K562 (cell line): ENCODE measurements around the gene LACTBL1. TPM values are rescaled to one million over a fixed set of nuclear protein-coding genes. Genes with fewer than 3 reads are reported as not detected.

Experiments used
- ARHGAP35 ChIP-seq: fragments of 450-650 bp; IDR thresholded peaks from 2 replicates; pipeline ENCODE4 v1.6.1; 2018; ENCODE audit not compliant: partially characterized antibody
- PTTG1 ChIP-seq: fragments of 450-650 bp; IDR thresholded peaks from 2 replicates; pipeline ENCODE4 v1.6.1; 2016; ENCODE audit warnings: low read depth, mild to moderate bottlenecking, missing genetic modification characterization, missing compliant biosample characterization
- RB1 ChIP-seq: fragments of 450-650 bp; IDR thresholded peaks from 2 replicates; pipeline ENCODE4 v1.6.1; 2017; ENCODE audit warnings: low read depth, mild to moderate bottlenecking
- YY1 ChIP-seq, 3 experiments: IDR thresholded peaks; 2 replicates each; pipeline ENCODE4 v1.6.1; 2011; ENCODE audit warnings: low read length in 2 of 3, mild to moderate bottlenecking in 2 of 3, moderate library complexity in 2 of 3, borderline replicate concordance in 1 of 3, control low read depth in 1 of 3, low read depth in 1 of 3; ENCODE audit not compliant: insufficient read depth in 3 of 3, insufficient replicate concordance in 2 of 3, control insufficient read depth in 1 of 3, insufficient read length in 1 of 3; ENCODE audit errors: extremely low read depth in 1 of 3
- ZKSCAN3 ChIP-seq: fragments of 250-450 bp; sonication (Bioruptor Pico); IDR thresholded peaks from 2 replicates; pipeline ENCODE4 v1.4.0; 2020
- polyA plus RNA-seq, 8 experiments: library from polyadenylated mRNA; depleted of rRNA in 4 of 8; stranded (reverse) in 5 of 8; unstranded in 3 of 8; fragments of >200 nt; fragmentation: Nextera tagmentation in 2 of 8; fragmentation: Illumina TruSeq in 1 of 8; extraction: Ambion mirVana in 2 of 8; extraction: Trizol in 1 of 8; gene quantifications; 2 replicates each; pipeline versions ENCODE4 v1.2.1 to v1.2.3, GENCODE V29; 2011 to 2014; ENCODE audit warnings: inconsistent platforms in 1 of 8, missing spikeins in 1 of 8
- total RNA-seq, 7 experiments: library from RNA; depleted of rRNA in 6 of 7; stranded (reverse); fragments of >200 nt in 6 of 7; fragmentation: Illumina TruSeq in 2 of 7; extraction: Trizol in 2 of 7; gene quantifications; 2 replicates each; pipeline versions ENCODE4 v1.2.1 to v1.2.3, GENCODE V29; 2011 to 2021; ENCODE audit warnings: low replicate concordance in 1 of 7
- TF ChIP-seq, protein P1 (sequence below), 2 experiments: IDR thresholded peaks; 2 replicates each; pipeline ENCODE4 v1.6.1; 2012; ENCODE audit warnings: improper control_type of control experiment in 2 of 2, low read depth in 2 of 2, low read length in 2 of 2, borderline replicate concordance in 1 of 2
- TF ChIP-seq, protein P2 (sequence below), 2 experiments: fragments of 450-650 bp; conservative IDR thresholded peaks; 2 replicates each; pipeline ENCODE4 v1.6.1; 2017; ENCODE audit warnings: mild to moderate bottlenecking in 2 of 2, moderate library complexity in 2 of 2
- TF ChIP-seq, protein P3 (sequence below): fragments of 450-650 bp; formaldehyde crosslinking; IDR thresholded peaks from 2 replicates; pipeline ENCODE4 v1.4.0; 2020; ENCODE audit warnings: mild to moderate bottlenecking, moderate library complexity
- TF ChIP-seq, protein P4 (sequence below): fragments of 250-450 bp; sonication (Bioruptor Pico); IDR thresholded peaks from 2 replicates; pipeline ENCODE4 v1.8.0; 2022; ENCODE audit warnings: inconsistent platforms
- TF ChIP-seq, protein P5 (sequence below): fragments of 200-800 bp; sonication (Bioruptor generic); IDR thresholded peaks from 2 replicates; pipeline ENCODE4 v1.6.1; 2017; ENCODE audit warnings: missing genetic modification characterization, missing compliant biosample characterization
- TF ChIP-seq, protein P6 (sequence below): fragments of 200-800 bp; sonication (Bioruptor generic); IDR thresholded peaks from 2 replicates; pipeline ENCODE4 v1.6.1; 2017; ENCODE audit warnings: missing genetic modification characterization, missing compliant biosample characterization
- TF ChIP-seq, protein P7 (sequence below): fragments of 250-450 bp; sonication (Bioruptor Pico); IDR thresholded peaks from 2 replicates; pipeline ENCODE4 v1.4.0; 2020; ENCODE audit warnings: mild to moderate bottlenecking

LACTBL1 gene
- total and polyA plus RNA-seq, 9 of the 15 experiments (the other 6 are each of a cell fraction or from before 2014, with no cell fraction given), result not detected

DNA sequence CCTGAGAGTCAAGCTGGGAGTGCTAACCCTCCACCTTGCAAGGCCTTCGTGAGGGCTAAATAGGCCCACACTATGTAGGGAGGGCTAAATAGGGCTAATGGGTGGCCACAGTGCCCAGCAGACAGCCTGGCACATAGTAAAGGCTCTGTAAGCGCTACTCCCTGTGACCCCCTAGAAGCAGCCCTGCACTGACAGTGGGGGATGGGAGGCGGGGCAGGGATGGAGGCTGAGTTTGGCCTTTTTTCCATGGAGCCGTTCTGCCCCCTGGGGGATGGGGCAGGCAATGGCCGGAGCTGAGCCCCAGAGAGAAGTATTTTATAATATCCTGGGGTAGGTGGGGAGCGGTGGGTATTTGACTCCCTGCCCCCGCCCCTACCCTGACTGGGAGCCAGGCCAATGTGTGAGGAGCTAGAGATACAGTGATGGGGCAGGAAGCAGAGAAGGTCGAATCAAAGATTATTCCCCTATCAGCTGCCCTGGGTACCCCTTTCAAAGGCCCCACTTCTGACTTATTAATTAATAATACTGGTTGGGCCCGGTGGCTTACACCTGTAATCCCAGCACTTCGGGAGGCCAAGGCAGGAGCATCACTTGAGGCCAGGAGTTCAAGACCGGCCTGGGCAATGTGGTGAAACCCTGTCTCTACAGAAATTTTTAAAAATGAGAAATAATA, 42.3 kb downstream of the LACTBL1 start (continued):
- TF ChIP-seq, protein P1, sequence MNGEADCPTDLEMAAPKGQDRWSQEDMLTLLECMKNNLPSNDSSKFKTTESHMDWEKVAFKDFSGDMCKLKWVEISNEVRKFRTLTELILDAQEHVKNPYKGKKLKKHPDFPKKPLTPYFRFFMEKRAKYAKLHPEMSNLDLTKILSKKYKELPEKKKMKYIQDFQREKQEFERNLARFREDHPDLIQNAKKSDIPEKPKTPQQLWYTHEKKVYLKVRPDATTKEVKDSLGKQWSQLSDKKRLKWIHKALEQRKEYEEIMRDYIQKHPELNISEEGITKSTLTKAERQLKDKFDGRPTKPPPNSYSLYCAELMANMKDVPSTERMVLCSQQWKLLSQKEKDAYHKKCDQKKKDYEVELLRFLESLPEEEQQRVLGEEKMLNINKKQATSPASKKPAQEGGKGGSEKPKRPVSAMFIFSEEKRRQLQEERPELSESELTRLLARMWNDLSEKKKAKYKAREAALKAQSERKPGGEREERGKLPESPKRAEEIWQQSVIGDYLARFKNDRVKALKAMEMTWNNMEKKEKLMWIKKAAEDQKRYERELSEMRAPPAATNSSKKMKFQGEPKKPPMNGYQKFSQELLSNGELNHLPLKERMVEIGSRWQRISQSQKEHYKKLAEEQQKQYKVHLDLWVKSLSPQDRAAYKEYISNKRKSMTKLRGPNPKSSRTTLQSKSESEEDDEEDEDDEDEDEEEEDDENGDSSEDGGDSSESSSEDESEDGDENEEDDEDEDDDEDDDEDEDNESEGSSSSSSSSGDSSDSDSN (IDR thresholded peaks at IDR 0.05; ENCODE audit: borderline replicate concordance in 1 of 2, low read depth in 2 of 2, low read length in 2 of 2), result no peak
- TF ChIP-seq, protein P2, sequence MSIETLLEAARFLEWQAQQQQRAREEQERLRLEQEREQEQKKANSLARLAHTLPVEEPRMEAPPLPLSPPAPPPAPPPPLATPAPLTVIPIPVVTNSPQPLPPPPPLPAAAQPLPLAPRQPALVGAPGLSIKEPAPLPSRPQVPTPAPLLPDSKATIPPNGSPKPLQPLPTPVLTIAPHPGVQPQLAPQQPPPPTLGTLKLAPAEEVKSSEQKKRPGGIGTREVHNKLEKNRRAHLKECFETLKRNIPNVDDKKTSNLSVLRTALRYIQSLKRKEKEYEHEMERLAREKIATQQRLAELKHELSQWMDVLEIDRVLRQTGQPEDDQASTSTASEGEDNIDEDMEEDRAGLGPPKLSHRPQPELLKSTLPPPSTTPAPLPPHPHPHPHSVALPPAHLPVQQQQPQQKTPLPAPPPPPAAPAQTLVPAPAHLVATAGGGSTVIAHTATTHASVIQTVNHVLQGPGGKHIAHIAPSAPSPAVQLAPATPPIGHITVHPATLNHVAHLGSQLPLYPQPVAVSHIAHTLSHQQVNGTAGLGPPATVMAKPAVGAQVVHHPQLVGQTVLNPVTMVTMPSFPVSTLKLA (conservative IDR thresholded peaks at IDR 0.05), result no peak
- TF ChIP-seq YY1 (IDR thresholded peaks at IDR 0.05; ENCODE audit: borderline replicate concordance in 1 of 3, control insufficient read depth in 1 of 3, extremely low read depth in 1 of 3, insufficient read depth in 3 of 3, insufficient read length in 1 of 3, insufficient replicate concordance in 2 of 3, low read depth in 1 of 3, low read length in 2 of 3) (peak in 1 of 3 experiments; percentile 46), ARHGAP35 (no peak), PTTG1 (no peak), RB1 (0 out of 2 replicates have a peak, but pooled peaks have one; percentile 49), ZKSCAN3 (CRISPR knock-in tag) (no peak)
- TF ChIP-seq, protein P3, sequence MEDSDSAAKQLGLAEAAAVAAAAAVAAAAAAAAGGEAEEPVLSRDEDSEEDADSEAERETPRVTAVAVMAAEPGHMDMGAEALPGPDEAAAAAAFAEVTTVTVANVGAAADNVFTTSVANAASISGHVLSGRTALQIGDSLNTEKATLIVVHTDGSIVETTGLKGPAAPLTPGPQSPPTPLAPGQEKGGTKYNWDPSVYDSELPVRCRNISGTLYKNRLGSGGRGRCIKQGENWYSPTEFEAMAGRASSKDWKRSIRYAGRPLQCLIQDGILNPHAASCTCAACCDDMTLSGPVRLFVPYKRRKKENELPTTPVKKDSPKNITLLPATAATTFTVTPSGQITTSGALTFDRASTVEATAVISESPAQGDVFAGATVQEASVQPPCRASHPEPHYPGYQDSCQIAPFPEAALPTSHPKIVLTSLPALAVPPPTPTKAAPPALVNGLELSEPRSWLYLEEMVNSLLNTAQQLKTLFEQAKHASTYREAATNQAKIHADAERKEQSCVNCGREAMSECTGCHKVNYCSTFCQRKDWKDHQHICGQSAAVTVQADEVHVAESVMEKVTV (CRISPR knock-in tag), result peak; percentile 49; the same call in 1 of the 2 replicates
- TF ChIP-seq, protein P4, sequence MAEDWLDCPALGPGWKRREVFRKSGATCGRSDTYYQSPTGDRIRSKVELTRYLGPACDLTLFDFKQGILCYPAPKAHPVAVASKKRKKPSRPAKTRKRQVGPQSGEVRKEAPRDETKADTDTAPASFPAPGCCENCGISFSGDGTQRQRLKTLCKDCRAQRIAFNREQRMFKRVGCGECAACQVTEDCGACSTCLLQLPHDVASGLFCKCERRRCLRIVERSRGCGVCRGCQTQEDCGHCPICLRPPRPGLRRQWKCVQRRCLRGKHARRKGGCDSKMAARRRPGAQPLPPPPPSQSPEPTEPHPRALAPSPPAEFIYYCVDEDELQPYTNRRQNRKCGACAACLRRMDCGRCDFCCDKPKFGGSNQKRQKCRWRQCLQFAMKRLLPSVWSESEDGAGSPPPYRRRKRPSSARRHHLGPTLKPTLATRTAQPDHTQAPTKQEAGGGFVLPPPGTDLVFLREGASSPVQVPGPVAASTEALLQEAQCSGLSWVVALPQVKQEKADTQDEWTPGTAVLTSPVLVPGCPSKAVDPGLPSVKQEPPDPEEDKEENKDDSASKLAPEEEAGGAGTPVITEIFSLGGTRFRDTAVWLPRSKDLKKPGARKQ (CRISPR knock-in tag), result no peak
- TF ChIP-seq, protein P5, sequence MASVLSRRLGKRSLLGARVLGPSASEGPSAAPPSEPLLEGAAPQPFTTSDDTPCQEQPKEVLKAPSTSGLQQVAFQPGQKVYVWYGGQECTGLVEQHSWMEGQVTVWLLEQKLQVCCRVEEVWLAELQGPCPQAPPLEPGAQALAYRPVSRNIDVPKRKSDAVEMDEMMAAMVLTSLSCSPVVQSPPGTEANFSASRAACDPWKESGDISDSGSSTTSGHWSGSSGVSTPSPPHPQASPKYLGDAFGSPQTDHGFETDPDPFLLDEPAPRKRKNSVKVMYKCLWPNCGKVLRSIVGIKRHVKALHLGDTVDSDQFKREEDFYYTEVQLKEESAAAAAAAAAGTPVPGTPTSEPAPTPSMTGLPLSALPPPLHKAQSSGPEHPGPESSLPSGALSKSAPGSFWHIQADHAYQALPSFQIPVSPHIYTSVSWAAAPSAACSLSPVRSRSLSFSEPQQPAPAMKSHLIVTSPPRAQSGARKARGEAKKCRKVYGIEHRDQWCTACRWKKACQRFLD (CRISPR knock-in tag), result no peak
- TF ChIP-seq, protein P6, sequence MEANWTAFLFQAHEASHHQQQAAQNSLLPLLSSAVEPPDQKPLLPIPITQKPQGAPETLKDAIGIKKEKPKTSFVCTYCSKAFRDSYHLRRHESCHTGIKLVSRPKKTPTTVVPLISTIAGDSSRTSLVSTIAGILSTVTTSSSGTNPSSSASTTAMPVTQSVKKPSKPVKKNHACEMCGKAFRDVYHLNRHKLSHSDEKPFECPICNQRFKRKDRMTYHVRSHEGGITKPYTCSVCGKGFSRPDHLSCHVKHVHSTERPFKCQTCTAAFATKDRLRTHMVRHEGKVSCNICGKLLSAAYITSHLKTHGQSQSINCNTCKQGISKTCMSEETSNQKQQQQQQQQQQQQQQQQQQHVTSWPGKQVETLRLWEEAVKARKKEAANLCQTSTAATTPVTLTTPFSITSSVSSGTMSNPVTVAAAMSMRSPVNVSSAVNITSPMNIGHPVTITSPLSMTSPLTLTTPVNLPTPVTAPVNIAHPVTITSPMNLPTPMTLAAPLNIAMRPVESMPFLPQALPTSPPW, result peak; percentile 33; the same call in 1 of the 2 replicates
- TF ChIP-seq, protein P7, sequence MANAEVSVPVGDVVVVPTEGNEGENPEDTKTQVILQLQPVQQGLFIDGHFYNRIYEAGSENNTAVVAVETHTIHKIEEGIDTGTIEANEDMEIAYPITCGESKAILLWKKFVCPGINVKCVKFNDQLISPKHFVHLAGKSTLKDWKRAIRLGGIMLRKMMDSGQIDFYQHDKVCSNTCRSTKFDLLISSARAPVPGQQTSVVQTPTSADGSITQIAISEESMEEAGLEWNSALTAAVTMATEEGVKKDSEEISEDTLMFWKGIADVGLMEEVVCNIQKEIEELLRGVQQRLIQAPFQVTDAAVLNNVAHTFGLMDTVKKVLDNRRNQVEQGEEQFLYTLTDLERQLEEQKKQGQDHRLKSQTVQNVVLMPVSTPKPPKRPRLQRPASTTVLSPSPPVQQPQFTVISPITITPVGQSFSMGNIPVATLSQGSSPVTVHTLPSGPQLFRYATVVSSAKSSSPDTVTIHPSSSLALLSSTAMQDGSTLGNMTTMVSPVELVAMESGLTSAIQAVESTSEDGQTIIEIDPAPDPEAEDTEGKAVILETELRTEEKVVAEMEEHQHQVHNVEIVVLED (CRISPR knock-in tag), result no peak
